GM21786 (cell line): ENCODE data around the gene PHLPP1.

ENCODE experiments used
- ATAC-seq: cut with Tn5 transposase; IDR thresholded peaks from one replicate; pipeline ENCODE4 v1.9.1; 2021; ENCODE audit not compliant: unreplicated experiment

The PHLPP1 gene

DNA sequence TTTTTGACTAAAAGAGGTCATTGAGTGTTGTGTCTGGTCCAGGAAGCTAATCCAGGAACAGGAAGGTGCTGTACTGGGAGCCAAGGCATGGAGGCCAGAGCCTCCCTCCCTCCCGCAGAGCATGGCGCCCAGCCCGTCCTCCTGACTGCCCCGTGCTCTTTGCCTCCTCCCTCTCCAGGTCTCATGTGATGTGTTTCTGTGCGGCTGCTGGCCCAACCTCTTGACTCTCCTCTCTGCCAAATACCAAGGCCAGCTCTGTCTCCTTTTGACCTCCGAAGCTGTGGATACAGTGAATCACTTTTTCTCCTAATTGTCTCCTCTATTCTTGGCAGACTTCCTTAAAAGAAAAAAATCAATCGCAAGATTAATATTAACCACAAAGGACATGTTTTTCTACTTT lies 284.1 kb downstream of the PHLPP1 start:
- ATAC-seq = no peak

GRCh38 chr18:62999921-63000320 lies 284.6 kb downstream of the PHLPP1 start:
- ATAC-seq = no peak

- ATAC-seq = no peak
Observed at GRCh38 chr18:63000839-63001238, 285.5 kb downstream of the PHLPP1 start.

DNA sequence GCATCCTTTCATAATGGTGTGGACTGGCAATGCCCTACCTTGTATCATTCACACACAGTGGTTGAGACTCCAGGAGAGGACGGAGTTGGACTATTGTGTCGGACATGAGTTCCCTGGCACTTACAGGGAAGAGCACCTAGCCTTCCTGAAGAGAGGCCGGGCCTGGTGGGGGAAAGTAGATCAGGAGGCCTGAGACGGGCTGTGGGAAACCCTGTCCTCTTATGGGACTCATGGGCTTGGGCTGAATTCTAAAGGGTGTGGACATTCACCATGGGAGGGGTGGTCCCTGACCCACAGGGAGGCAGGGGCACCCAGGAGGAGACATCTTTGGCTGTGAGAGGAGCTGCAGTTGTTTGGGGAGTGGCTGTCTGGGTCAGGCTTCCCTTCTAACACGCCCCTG lies 286.5 kb downstream of the PHLPP1 start:
- no peak for ATAC-seq

DNA sequence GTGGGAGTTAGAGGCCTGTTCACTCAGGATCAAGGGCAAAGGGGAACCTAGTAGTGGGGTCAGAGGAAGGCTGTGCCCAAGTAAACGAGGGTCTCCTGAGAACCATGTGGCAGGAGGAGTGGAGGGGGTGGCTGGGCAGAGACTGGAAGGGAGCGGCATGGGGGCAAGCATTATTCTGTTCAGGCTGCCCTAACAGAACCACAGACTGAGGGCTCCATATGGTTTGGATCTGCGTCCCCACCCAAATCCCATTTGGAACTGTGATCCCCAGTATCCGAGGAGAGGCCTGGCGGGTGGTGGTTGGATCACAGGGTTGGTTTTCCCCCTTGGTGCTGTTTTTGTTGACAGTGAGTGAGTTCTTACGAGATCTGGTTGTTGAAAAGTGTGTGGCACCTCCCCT lies 287.0 kb downstream of the PHLPP1 start:
- ATAC-seq = no peak

DNA sequence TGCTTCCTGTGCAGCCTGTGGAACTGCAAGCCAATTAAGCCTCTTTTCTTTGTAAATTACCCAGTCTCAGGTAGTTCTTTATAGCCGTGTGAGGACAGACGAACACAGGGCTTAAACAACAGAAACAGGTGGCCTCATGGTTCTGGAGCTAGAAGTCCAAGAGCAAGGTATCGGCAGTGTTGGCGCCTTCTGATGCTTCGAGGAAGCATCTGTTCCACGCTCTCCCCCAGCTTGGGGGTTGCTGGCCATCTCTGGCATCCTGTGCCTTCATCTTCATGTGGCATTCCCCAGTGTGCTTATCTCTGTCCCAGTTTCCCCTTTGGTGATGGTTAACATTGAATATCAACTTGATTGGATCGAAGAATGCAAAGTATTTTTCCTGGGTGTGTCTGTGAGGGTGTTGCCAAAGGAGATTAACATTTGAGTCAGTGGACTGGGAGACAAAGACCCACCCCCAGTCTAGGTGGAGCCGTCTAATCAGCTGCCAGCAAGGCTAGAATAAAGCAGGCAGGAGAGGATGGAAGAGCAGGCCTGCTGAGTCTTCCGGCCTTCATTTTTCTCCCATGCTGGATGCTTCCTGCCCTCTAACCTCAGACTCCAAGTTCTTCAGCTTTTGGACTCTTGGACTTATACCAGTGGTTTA lies 287.6 kb downstream of the PHLPP1 start:
- no peak for ATAC-seq

GRCh38 chr18:63003899-63004298 lies 288.6 kb downstream of the PHLPP1 start:
- no peak for ATAC-seq

GRCh38 chr18:63004466-63005089 lies 289.2 kb downstream of the PHLPP1 start:
- ATAC-seq = no peak

- no peak for ATAC-seq
Observed at GRCh38 chr18:63005306-63005705, 290.0 kb downstream of the PHLPP1 start.

- ATAC-seq = no peak
Observed at GRCh38 chr18:63007231-63007630, 291.9 kb downstream of the PHLPP1 start.

DNA sequence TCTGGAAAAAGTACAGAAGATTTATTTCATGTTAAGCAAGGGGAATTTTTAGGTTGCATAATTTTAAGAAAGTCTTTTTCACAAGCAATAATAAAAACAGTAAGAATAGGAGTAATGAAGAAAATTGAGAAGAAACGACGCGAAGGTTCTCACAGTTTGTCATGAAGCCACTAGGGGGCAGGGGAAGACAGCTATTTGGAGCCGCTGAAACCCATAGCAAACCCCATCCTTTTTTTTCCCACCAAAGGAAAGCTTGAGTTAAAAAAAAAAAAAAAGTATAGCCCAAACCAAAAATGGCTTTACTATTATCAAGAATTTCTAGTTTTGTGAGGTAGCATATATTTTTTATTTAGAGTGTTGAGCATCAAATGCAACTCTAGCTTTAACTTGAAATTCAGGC lies 300.9 kb downstream of the PHLPP1 start:
- peak; percentile 55 for ATAC-seq

DNA sequence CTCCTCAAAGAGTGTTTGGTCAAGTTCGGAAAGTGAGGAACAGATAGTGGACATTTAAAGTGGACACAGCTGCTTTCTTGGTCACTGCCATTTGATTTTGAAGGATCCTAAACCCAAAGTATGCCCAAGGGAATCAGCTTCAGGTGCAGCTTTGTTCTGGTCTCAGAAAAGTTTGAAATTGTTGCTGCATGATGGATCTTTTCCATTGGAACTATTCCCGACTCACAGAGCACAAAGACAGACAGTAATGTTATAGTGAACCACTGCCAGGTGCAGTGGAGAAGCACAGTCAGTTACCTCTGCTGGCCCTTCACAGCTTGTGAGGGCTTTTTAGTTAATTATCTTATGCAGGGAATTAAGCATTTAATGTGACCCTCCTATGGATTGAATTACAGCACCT lies 301.7 kb downstream of the PHLPP1 start:
- no peak for ATAC-seq

DNA sequence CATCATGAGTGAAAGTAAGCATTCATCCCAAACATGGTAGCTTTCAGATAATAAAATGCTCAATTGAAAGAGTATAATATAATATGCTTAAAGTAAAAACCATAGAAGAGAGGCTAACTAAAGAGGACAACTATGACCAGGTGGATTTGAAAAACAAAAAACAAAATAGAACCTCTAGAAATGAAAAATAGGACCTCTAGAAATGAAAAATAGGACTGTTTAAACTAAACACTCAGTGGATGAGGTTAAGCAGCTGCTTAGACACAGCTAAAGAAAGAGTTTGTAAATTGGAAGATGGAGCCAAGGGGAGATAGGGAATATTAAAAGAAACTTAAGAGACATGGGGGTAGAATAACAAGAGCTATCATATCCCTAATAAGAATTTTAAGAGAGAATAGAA lies 302.6 kb downstream of the PHLPP1 start:
- ATAC-seq = no peak

DNA sequence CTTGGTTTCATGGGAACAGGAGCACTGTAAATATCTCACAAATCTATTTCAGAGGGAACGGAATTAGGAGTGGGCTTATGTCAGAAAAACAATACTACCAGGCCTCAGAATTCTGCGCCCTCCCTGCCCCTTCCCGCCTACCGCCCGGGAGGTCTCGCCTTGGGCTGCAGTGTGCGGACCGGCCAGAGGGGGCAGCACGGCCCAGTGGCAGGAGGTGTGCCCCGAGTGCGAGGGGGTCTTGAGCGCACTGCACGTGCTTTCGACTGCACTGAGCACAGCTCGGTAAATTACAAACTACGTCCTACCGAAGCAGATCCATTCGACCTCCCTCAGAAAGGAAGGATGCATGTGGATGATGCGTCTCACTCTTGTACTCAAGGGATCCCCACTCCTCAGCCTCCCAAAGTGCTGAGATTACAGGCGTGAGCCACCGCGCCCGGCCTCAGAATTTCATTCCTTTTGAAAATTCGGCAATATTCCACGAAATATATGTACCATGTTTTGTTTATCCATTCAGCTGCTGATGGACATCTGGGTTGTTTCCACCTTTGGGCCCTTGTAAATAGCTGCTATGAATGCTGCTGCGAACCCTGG lies 307.2 kb downstream of the PHLPP1 start:
- no peak for ATAC-seq

GRCh38 chr18:63025251-63026090 lies 310.1 kb downstream of the PHLPP1 start:
- no peak for ATAC-seq

- no peak for ATAC-seq
Observed at GRCh38 chr18:63028380-63028779, 313.0 kb downstream of the PHLPP1 start.
